GM12801 (cell line): ENCODE results near the gene CAMTA1.

Source experiments
- TF ChIP-seq, protein P1 (sequence below): IDR thresholded peaks from one replicate; pipeline ENCODE4 v1.5.1; 2011; ENCODE audit warnings: control low read depth; ENCODE audit not compliant: insufficient read length; ENCODE audit errors: extremely low read depth

Gene CAMTA1

DNA sequence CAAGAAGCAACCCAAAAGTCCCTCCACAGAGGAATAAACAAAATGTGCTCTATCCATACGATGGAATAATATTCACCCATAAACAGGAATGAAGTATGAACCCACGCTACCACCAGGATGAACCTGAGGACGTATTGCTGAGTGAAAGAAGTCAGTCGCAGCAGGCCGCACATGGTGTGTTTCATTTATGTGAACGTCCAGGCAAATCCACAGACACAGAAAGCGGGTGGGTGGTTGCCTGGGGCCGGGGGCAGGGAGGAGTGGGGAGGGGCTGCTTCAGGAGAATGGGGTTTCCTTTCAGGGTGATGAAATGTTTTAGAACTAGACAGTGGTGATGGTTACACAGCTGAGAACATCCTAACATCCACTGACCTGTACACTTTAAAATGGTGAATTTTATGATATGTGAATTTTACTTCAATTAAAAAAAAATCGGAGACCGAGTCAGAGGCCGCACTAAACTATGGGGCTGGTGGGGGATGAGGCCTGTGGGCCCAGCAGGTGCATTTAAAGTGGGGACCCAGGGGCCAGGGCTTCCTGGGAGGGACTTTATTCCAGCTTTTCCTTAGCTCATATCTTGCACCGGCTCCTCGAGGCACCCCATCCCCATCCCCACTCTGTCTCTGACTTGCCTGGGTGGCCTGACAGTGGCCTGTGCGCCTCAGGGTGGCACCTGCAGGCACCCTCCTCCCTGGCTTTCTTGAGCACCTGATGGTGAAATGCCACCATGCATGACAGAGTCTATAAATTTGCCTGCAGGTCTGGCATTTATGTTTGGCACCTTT lies 593.3 kb downstream of the CAMTA1 start:
- TF ChIP-seq, protein P1, sequence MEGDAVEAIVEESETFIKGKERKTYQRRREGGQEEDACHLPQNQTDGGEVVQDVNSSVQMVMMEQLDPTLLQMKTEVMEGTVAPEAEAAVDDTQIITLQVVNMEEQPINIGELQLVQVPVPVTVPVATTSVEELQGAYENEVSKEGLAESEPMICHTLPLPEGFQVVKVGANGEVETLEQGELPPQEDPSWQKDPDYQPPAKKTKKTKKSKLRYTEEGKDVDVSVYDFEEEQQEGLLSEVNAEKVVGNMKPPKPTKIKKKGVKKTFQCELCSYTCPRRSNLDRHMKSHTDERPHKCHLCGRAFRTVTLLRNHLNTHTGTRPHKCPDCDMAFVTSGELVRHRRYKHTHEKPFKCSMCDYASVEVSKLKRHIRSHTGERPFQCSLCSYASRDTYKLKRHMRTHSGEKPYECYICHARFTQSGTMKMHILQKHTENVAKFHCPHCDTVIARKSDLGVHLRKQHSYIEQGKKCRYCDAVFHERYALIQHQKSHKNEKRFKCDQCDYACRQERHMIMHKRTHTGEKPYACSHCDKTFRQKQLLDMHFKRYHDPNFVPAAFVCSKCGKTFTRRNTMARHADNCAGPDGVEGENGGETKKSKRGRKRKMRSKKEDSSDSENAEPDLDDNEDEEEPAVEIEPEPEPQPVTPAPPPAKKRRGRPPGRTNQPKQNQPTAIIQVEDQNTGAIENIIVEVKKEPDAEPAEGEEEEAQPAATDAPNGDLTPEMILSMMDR, result no peak

DNA sequence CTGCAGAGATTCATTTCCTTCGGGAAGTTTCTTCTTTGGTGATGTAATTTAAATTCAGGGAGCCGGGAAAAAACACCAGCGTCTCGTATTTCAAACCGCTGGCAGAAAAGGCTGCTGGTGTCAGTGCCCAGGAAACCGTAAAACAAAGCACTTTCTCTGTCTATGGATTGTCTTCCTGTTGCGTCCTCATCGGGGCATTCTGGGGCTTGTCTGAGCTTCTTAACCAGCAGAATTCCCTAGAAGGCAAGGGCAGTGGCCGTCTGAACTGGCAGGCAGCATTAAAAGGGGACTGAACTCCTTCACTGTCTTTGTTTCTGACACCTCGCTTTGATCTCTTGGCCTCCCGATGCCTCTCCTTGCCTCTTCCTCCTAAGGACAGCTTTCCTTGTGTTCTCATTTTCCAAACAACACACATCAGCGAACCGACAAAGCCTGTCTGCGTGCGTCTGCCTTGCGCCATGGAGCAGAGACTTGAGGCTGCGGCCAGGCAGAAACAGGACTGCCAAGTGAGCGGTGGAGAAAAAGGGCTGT lies 594.3 kb downstream of the CAMTA1 start:
- TF ChIP-seq, protein P1, result no peak

DNA sequence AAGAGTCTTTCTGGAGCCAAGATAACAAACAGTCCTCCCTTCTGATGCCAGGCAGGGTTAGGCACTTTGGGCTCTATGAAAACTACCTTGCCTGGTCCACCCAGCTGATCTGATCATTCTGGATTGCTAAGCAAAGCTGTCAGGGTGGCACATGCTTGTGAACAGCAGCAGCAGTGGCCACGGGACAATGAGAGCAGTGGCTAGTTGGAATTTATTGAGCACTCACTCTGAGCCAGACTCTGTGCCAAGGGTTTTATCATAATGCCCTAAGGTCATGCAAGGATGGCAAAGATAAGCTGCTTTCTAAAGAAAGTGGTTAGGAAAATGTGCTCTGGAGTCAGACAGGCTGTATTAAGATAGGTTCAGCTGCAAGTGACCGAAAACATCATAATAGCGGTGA lies 595.5 kb downstream of the CAMTA1 start:
- TF ChIP-seq, protein P1, result no peak

DNA sequence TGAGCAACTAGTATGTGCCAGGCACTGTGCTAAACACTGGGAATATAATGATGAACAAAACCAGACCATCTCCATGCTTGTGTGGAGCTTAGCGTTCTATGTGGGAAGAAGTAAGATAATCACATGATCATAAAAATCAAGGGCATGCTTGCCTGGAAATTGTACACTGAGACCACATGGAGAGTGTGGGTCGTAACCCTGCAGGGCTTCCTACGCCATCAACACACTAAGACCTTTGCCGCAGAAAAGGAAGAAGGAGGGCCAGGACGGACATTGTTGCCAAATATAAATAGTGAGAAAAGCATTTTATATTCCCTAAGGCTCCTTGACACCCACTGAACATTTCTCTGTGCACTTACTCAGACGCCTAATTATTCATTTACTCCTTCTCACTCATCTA lies 597.7 kb downstream of the CAMTA1 start:
- TF ChIP-seq, protein P1, result no peak

DNA sequence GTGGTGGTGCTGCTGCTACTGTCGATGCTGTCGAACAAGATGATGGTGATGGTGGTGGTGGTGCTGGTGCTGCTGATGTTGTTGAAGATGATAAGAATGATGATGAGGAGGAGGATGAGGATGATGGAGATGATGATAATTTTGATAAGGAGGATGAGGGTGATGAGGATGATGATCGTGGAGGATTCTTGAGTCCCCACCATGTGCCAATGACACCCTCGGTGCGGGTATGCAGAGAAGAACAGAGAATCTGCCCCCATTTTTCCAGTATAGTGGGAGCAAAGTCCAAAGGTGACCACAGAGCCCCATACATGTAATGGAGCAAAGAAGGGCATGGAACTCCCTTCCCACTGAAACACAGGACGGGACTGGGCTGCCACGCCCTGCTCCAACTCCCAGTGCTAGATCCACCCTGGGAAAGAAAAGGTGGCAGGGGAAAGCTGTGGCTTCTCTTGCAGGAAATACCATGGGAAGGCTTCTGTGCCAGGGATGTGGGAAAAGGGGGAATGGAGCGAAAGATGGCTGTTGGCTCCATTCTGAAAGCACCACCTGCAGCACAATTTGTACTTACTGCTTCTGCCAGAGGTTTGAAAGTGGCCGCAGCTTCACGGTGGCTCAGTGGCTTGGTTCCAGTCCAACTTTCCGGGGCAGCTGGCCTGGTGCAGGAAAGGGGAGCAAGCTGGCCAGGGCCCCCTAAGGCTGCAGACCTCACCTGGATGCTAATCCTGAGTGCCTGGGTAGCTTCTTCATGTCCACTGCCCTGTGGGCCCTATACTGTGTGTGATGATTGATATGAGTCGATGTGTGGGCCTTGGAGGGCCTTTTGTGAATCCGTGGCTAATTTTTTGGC lies 598.6 kb downstream of the CAMTA1 start:
- TF ChIP-seq, protein P1, result no peak

DNA sequence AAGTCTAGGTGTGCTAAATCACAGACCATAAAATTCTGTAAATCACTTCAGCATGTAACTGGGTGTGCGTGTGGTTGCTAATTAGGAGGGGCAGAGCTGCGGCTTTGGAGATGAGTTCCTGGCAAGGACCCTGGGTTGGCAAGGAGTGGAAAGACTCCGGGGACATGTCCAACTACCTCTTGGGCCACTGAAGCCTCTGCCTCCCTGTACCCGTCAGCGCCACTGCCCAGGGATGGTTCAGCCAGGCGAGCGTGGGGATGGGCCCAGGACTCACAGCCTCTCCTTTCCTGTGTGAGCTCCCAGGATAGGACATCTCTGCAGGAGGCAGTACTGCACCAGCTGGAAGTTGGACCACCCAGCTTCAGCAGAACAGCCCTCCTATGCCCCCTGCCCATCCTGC lies 599.4 kb downstream of the CAMTA1 start:
- TF ChIP-seq, protein P1, result no peak

DNA sequence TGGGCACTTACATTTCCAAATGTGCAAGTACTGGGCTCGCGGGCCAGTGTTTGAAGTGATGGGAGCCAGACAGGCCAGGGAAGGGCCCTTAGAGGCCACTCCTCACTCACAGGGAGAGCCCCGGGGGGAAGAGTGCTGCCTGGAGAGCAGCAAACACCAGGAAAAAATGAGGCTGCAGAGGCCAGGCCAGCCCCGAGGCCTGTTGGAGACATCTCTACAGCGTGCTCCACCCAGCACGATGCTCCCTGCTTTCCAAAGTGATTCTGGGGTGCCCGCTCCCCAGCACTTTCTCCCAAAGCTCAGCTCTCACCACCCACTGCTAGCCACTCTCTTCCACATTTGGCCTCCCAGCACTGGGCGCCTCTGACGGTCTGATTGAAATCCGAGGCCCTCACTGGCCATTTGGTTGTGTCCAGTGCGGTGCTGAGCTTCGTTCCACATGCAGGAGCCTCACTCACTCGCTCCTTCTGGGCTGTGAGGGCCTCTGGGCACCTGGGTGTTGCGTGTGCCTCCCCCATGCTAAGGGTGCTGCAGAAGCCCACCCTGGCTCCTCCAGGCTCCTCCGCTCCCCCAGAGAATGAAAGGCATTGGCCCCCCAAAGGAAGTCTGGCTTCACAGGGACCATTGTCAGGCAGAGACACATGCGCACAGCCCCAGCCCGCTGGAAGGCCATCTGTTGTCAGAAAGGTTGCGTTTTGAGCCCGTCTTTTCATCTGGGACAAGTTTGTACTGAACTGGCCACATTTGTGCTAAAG lies 600.4 kb downstream of the CAMTA1 start:
- TF ChIP-seq, protein P1, result no peak
